Hepatocyte (in vitro differentiated cells): ENCODE measurements around the gene AGTPBP1.

Experiments used
- EZH2 ChIP-seq: fragments of 200-600 bp; sonication (generic); IDR thresholded peaks from 2 replicates; pipeline ENCODE4 v1.6.1; 2016; ENCODE audit warnings: antibody characterized with exemption, mild to moderate bottlenecking, borderline replicate concordance
- EZH2phosphoT487 ChIP-seq: fragments of 200-600 bp; sonication (generic); IDR thresholded peaks from one replicate; pipeline ENCODE4 v1.6.1; 2018; ENCODE audit warnings: antibody characterized with exemption, mild to moderate bottlenecking, low read depth, moderate library complexity; ENCODE audit not compliant: unreplicated experiment, severe bottlenecking
- TF ChIP-seq, protein P1 (sequence below): fragments of 200-600 bp; sonication (generic); IDR thresholded peaks from 2 replicates; pipeline ENCODE4 v1.5.1; 2016; ENCODE audit warnings: antibody characterized with exemption, mild to moderate bottlenecking; ENCODE audit not compliant: poor library complexity

DNA sequence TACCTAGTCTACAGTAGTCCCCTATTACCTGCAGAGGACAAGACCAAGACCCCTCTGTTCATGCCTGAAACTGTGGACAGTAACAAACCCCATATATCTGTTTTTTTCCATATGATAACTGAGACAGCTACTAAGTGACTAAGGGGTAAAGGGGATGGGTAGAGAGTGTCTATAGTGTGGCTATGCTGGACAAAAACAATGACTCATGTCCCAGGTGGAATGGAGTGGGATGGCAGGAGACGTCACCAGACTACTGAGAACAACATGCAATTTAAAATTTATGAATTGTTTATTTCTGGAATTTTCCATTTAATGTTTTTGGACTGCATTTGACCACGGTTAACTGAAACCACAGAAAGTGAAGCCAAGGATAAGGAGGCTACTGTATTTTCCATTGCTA lies 171.8 kb downstream of the AGTPBP1 start:
- TF ChIP-seq, protein P1, sequence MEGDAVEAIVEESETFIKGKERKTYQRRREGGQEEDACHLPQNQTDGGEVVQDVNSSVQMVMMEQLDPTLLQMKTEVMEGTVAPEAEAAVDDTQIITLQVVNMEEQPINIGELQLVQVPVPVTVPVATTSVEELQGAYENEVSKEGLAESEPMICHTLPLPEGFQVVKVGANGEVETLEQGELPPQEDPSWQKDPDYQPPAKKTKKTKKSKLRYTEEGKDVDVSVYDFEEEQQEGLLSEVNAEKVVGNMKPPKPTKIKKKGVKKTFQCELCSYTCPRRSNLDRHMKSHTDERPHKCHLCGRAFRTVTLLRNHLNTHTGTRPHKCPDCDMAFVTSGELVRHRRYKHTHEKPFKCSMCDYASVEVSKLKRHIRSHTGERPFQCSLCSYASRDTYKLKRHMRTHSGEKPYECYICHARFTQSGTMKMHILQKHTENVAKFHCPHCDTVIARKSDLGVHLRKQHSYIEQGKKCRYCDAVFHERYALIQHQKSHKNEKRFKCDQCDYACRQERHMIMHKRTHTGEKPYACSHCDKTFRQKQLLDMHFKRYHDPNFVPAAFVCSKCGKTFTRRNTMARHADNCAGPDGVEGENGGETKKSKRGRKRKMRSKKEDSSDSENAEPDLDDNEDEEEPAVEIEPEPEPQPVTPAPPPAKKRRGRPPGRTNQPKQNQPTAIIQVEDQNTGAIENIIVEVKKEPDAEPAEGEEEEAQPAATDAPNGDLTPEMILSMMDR = no peak
- TF ChIP-seq EZH2 (no peak), EZH2phosphoT487 (no peak)
